Measurements from ENCODE around the gene IER5L. TPM values are rescaled to one million over a fixed set of nuclear protein-coding genes. Genes with fewer than 3 reads are reported as not detected.
A peak's percentile ranks its signal among the peaks of the same experiment; 100 is the strongest.

Gene IER5L
- total and polyA plus RNA-seq, 9 of the 15 experiments (the other 6 are each of a cell fraction or from before 2014, with no cell fraction given), result 0.14 to 11.9 (median 0.52) TPM

DNA sequence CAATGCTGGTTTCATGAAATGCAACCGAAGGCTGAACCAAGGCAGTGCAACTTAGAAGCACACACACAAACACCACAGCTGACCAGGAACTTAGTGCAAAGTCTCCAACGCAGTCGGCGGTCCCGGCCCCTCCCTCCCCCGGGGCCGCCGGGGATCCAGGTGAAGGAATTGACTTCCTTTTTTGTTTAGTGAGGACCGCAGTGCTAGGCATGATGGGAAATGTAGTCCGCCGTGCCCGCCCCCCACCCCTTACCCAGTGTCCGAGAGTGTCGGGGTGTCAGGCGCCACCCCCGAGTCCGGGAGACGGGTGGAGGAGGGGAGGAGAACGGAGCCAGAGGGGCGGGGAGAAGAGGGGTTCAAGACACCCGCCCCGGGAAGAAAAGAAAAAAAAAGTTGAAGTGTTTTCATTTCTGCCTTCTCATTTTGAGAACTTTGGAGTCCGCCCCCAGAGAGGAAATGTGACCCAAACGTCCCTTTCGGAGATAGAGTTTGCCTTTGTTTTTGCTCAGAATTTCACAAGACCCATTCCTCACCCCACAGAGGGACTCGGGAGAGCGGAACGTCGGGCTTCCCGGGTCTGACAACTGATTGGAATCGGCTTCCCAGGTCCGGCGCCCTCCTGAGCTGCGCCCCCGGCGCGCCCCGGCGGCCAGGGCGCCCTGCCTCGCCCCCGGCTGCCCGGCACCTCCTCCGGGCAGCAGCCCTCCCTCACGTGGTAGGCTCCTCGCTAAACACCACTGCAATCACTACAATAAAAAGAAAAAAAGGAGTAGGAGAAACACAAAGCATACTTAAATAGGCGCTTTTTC is 2.0 kb downstream of the IER5L start (continued):
- TF ChIP-seq, protein P1, sequence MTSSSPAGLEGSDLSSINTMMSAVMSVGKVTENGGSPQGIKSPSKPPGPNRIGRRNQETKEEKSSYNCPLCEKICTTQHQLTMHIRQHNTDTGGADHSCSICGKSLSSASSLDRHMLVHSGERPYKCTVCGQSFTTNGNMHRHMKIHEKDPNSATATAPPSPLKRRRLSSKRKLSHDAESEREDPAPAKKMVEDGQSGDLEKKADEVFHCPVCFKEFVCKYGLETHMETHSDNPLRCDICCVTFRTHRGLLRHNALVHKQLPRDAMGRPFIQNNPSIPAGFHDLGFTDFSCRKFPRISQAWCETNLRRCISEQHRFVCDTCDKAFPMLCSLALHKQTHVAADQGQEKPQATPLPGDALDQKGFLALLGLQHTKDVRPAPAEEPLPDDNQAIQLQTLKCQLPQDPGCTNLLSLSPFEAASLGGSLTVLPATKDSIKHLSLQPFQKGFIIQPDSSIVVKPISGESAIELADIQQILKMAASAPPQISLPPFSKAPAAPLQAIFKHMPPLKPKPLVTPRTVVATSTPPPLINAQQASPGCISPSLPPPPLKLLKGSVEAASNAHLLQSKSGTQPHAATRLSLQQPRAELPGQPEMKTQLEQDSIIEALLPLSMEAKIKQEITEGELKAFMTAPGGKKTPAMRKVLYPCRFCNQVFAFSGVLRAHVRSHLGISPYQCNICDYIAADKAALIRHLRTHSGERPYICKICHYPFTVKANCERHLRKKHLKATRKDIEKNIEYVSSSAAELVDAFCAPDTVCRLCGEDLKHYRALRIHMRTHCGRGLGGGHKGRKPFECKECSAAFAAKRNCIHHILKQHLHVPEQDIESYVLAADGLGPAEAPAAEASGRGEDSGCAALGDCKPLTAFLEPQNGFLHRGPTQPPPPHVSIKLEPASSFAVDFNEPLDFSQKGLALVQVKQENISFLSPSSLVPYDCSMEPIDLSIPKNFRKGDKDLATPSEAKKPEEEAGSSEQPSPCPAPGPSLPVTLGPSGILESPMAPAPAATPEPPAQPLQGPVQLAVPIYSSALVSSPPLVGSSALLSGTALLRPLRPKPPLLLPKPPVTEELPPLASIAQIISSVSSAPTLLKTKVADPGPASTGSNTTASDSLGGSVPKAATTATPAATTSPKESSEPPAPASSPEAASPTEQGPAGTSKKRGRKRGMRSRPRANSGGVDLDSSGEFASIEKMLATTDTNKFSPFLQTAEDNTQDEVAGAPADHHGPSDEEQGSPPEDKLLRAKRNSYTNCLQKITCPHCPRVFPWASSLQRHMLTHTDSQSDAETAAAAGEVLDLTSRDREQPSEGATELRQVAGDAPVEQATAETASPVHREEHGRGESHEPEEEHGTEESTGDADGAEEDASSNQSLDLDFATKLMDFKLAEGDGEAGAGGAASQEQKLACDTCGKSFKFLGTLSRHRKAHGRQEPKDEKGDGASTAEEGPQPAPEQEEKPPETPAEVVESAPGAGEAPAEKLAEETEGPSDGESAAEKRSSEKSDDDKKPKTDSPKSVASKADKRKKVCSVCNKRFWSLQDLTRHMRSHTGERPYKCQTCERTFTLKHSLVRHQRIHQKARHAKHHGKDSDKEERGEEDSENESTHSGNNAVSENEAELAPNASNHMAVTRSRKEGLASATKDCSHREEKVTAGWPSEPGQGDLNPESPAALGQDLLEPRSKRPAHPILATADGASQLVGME (CRISPR knock-in tag; IDR thresholded peaks at IDR 0.05), result no peak
- TF ChIP-seq SMAD1 (IDR thresholded peaks at IDR 0.05; ENCODE audit: low read depth, low read length, partially characterized antibody) (no peak), ZNF75A (CRISPR knock-in tag; IDR thresholded peaks at IDR 0.05) (no peak), ZNF766 (CRISPR knock-in tag; conservative IDR thresholded peaks at IDR 0.05) (peak; percentile 77; the same call in 1 of the 2 replicates), YBX1 (IDR thresholded peaks at IDR 0.05) (no peak), MTA2 (IDR thresholded peaks at IDR 0.05; ENCODE audit: low read depth) (no peak), FIP1L1 (IDR thresholded peaks at IDR 0.05; ENCODE audit: low read depth, low read length, poor library complexity, severe bottlenecking) (peak; percentile 62)
- TF ChIP-seq, protein P2, sequence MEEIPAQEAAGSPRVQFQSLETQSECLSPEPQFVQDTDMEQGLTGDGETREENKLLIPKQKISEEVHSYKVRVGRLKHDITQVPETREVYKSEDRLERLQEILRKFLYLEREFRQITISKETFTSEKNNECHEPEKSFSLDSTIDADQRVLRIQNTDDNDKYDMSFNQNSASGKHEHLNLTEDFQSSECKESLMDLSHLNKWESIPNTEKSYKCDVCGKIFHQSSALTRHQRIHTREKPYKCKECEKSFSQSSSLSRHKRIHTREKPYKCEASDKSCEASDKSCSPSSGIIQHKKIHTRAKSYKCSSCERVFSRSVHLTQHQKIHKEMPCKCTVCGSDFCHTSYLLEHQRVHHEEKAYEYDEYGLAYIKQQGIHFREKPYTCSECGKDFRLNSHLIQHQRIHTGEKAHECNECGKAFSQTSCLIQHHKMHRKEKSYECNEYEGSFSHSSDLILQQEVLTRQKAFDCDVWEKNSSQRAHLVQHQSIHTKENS (CRISPR knock-in tag; IDR thresholded peaks at IDR 0.05), result no peak
- TF ChIP-seq, protein P3, sequence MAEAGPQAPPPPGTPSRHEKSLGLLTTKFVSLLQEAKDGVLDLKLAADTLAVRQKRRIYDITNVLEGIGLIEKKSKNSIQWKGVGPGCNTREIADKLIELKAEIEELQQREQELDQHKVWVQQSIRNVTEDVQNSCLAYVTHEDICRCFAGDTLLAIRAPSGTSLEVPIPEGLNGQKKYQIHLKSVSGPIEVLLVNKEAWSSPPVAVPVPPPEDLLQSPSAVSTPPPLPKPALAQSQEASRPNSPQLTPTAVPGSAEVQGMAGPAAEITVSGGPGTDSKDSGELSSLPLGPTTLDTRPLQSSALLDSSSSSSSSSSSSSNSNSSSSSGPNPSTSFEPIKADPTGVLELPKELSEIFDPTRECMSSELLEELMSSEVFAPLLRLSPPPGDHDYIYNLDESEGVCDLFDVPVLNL (CRISPR knock-in tag; IDR thresholded peaks at IDR 0.05; ENCODE audit: low read depth), result no peak

Measured in K562 (cell line).